Measurements from ENCODE around the gene RFFL. TPM values are rescaled to one million over a fixed set of nuclear protein-coding genes. Genes with fewer than 3 reads are reported as not detected.
A peak's percentile ranks its signal among the peaks of the same experiment; 100 is the strongest.

RFFL gene
- total and polyA plus RNA-seq, 2 of the 4 experiments (the other 2 are of a cell fraction): 11.6 to 19.2 TPM

DNA sequence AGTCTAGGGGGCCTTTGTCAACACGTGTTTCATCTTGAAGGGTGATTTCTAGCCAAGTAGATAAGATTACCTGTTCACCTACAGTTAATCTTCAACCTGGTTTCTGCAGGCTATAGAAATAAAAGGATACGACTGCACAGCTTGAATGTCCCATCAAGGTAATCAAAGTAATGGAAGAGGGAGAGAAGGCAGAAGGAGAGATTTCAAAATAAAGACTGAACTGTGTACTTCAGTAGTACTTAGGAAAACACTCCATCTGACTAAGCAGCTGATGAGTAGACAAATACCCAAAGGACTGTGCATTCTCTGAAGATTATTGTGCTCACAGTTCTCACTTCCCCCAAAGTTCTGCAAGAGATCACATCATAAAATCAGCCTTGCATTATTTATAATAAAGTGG lies 5.8 kb upstream of the RFFL start:
- no peak overlapping the region for H3K14ac ChIP-seq (replicated peaks; ENCODE audit: low read depth, low read length)
- intact Hi-C loops (cut with micrococcal nuclease): loop anchor here (5.0 kb wide), 1 partner anchor 47 kb away; no protein-coding TSS in a partner anchor
- no peak overlapping the region for H2AK9ac ChIP-seq (replicated peaks; ENCODE audit: low read depth, low read length, poor library complexity)
- H3K27ac ChIP-seq (ENCODE audit: insufficient read depth, low read length): no peak overlapping the region
- ChIA-PET POLR2A (ENCODE audit: unreplicated experiment) (no interaction called here), CTCF (no interaction called here)
- H3K23ac ChIP-seq (ENCODE audit: low read depth, low read length): no peak overlapping the region
- H3K9me1 ChIP-seq (ENCODE audit: insufficient read depth, low read length): peaks cover 7% of the 10 kb centered on the region; the same call in 1 of the 2 replicates
- H2AK5ac ChIP-seq (ENCODE audit: low read depth, low read length): no peak overlapping the region
- H3K4me3 ChIP-seq (ENCODE audit: insufficient read depth, low read depth, low read length): no peak overlapping the region
- no peak overlapping the region for H3K56ac ChIP-seq (ENCODE audit: extremely low read depth, insufficient read depth, low read length)
- no TSS peak for BruUV-seq (replicated peaks)
- H3K4me1 ChIP-seq (ENCODE audit: control insufficient read depth, insufficient read depth, low read length): peaks cover 11% of the 10 kb centered on the region
- H2BK120ac ChIP-seq (ENCODE audit: low read depth, low read length): no peak overlapping the region
- TF ChIP-seq MAFK (IDR thresholded peaks at IDR 0.05; ENCODE audit: low read depth, low read length): 0 out of 2 replicates have a peak, but pooled peaks have one; percentile 32
- TF ChIP-seq, protein P1, sequence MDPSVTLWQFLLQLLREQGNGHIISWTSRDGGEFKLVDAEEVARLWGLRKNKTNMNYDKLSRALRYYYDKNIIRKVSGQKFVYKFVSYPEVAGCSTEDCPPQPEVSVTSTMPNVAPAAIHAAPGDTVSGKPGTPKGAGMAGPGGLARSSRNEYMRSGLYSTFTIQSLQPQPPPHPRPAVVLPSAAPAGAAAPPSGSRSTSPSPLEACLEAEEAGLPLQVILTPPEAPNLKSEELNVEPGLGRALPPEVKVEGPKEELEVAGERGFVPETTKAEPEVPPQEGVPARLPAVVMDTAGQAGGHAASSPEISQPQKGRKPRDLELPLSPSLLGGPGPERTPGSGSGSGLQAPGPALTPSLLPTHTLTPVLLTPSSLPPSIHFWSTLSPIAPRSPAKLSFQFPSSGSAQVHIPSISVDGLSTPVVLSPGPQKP (IDR thresholded peaks at IDR 0.05; ENCODE audit: borderline replicate concordance, low read depth, low read length): no peak
- peak; percentile 66 for DNase-seq
- H4K8ac ChIP-seq (ENCODE audit: low read depth in 2 of 2, low read length in 2 of 2): no peak overlapping the region
- H2AFZ ChIP-seq (replicated peaks; ENCODE audit: low read length, poor library complexity): no peak overlapping the region
- H3K9me3 ChIP-seq (ENCODE audit: control insufficient read depth, insufficient read depth, low read length): no peaks in the 10 kb centered on the region
- H2BK15ac ChIP-seq (ENCODE audit: low read depth, low read length): 0 out of 3 replicates have a peak overlapping the region, but pooled peaks have one; percentile 29
- dilution Hi-C loops (cut with HindIII; ENCODE audit: low sequenced_read_pairs, unreplicated experiment): no loop called here
- H3K4me2 ChIP-seq (ENCODE audit: low read depth, low read length): peak overlapping the region; percentile 36; the same call in 1 of the 2 replicates
- no peak overlapping the region for H3K4ac ChIP-seq (ENCODE audit: low read depth, low read length)
- ATAC-seq (ENCODE audit: low read depth): peak; percentile 88
- peak overlapping the region; percentile 43 for H2BK5ac ChIP-seq (ENCODE audit: low read depth, low read length, poor library complexity, severe bottlenecking)
- H4K91ac ChIP-seq (ENCODE audit: insufficient read depth, low read depth, low read length): no peak overlapping the region
- peak overlapping the region; percentile 20; the same call in 1 of the 2 replicates for H3K18ac ChIP-seq (ENCODE audit: low read depth, low read length)
- in situ Hi-C loops (cut with MboI; ENCODE audit: low sequenced_read_pairs): no loop called here
- peaks cover 29 to 81% of the 10 kb centered on the region in 2 experiments for H3K79me1 ChIP-seq (ENCODE audit: low read depth in 1 of 2, low read length in 2 of 2)
- WGBS, 2 experiments (ENCODE audit: extremely low coverage in 2 of 2, insufficient read length in 1 of 2): no CpG with 5 or more reads among the region's 2 CpGs
- H3K27me3 ChIP-seq (ENCODE audit: control insufficient read depth, insufficient read depth, low read length): no peaks in the 10 kb centered on the region
- H4K20me1 ChIP-seq (ENCODE audit: insufficient read depth, low read length): peaks cover 1% of the 10 kb centered on the region; the same call in 1 of the 2 replicates
- no peak overlapping the region for H4K5ac ChIP-seq (ENCODE audit: low read depth, low read length)
- H2BK20ac ChIP-seq (ENCODE audit: low read depth, low read length): no peak overlapping the region
- no peak overlapping the region for H3K9ac ChIP-seq (ENCODE audit: low read depth, low read length)
- H3K36me3 ChIP-seq (ENCODE audit: control insufficient read depth, insufficient read depth, low read length): peaks cover 1% of the 10 kb centered on the region; the same call in 1 of the 2 replicates
